ENCODE measurements around the gene ZNF768.

DNA sequence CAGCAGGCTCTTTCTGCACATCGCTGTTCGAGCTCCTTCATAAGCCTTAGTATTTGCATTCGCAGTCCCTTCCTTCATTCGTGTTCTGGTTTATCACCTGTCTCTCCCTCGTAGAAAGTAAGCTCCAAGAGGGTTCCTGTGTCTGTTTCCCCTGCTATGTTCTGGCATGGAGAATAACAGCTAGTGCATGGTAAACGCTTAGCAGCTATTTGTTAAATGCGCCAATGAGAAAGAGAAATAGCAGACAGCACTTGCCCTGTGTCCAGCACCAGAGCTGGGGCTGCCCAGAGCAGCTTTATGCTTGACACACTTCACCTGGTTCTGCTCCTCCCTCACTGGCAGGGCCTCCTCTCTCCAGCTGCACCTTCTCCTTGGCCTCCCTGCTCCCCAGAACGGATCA is 39.6 kb upstream of the ZNF768 start:
- TF ChIP-seq, protein P1, sequence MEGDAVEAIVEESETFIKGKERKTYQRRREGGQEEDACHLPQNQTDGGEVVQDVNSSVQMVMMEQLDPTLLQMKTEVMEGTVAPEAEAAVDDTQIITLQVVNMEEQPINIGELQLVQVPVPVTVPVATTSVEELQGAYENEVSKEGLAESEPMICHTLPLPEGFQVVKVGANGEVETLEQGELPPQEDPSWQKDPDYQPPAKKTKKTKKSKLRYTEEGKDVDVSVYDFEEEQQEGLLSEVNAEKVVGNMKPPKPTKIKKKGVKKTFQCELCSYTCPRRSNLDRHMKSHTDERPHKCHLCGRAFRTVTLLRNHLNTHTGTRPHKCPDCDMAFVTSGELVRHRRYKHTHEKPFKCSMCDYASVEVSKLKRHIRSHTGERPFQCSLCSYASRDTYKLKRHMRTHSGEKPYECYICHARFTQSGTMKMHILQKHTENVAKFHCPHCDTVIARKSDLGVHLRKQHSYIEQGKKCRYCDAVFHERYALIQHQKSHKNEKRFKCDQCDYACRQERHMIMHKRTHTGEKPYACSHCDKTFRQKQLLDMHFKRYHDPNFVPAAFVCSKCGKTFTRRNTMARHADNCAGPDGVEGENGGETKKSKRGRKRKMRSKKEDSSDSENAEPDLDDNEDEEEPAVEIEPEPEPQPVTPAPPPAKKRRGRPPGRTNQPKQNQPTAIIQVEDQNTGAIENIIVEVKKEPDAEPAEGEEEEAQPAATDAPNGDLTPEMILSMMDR (IDR thresholded peaks at IDR 0.05) = no peak
- TF ChIP-seq POLR2A (IDR thresholded peaks at IDR 0.05) = no peak

Data from thyroid gland (tissue), 4 donors.